GM19099 (cell line): ENCODE data around the gene GALNT16.

ENCODE experiments used
- POLR2A ChIP-seq: IDR thresholded peaks from 3 replicates; pipeline ENCODE4 v1.6.1; 2011; ENCODE audit warnings: low read depth; ENCODE audit not compliant: insufficient read length; ENCODE audit errors: extremely low read depth

The GALNT16 gene

DNA sequence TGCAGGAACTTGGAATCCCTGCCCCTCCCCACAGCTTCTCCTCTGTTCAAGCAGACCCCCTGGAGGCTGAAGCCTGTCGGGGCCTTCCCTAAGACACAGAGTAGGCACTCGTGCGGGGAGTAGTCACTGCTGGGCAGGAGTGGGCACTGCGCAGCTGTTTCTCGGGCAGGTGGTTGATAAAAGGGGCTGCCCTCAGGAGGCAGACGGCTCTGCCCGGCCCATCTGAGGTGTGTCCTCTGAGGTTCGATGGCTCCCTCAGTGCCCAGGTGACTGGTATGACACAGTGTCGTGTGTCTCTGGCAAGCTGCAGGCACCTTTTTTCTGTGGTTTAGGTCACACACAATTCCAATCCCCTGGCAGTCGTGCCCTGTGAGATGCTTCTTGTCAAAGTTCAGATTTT, 10.1 kb downstream of the GALNT16 start:
- TF ChIP-seq POLR2A = no peak

GRCh38 chr14:69270795-69271708, 11.1 kb downstream of the GALNT16 start:
- no peak for TF ChIP-seq POLR2A

GRCh38 chr14:69274321-69274720, 14.4 kb downstream of the GALNT16 start:
- no peak for TF ChIP-seq POLR2A

- TF ChIP-seq POLR2A = no peak
These were observed 15.4 kb downstream of the GALNT16 start for GRCh38 chr14:69275331-69275730.

DNA sequence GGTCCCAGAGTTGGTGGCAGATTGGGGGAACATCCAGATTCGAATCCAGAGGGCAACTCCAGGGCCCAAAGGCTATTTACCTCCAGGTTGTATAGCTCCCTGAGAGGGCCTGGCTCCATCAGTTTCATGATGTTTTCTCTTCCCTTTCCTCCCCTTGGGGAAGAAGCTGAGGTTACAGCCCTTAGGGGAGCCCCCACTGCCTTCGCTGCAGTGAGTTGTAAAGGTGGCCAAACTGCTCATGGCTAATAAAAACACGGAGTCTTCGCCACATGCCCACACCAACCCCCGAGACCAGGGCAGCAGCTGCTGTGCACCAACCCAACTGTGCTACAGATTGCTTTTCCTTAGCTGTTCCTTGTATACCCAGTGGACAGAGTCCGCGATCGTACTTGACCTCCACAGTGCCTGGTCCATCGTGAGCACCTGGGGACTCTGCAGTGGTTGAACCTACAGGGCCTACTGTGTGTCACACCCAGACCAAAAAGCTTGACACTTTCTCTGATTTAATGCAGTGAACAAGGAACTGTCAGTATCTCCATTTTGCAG, 20.9 kb downstream of the GALNT16 start:
- TF ChIP-seq POLR2A = no peak

DNA sequence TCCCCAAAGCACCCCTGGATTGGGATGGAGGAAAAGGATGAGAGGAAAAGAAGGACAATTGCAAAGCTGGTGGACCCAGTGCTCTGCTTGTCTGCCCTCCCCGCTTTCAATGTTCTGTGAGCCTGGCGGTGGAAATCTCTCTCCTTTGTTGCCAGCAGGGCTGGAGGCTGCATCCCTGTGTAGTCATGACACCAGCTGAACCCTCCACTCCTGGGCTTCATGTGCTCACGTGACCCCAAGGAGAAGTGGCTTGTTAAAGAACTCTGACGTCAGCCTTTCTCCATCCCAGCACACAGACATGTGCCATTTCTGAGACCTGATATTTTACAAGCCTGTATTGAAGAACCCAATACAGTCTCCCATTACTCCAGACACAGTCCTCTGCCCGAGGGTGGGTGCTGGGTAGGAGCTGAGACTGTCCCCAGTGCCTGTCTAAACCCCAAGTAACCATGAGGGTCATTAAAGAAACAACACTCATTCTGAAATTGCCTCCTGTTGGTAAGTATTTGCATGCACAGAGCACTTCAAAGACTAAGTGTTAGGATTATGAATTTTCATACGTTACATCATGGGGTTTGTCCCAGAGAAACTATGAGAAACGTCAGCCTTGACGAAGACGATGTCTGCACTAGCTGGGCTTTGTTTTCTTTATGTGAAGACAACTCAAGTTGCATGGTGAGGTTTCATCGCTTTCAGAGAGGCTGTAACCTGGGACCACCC, 21.7 kb downstream of the GALNT16 start:
- TF ChIP-seq POLR2A = no peak

- TF ChIP-seq POLR2A = no peak
These were observed 22.5 kb downstream of the GALNT16 start for GRCh38 chr14:69282448-69282847.

DNA sequence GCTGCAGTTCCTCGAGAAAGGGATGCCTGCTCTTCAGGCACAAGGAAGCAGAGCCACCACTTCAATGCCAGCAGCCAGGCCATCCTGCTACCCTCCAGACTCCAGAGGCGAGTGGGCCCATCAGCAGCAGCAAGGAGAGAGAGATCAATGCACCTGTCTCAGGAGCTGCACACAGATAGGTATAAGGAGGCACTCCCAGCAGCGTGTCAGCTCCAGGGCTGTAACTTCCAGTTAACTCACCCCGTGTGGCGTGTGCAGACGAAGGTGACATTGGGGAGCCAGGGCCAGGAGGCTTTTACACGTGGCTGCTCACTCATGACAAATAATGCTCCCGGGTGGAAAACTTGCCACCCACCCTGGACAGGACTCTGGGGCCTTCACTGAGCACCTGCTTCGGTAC, 24.2 kb downstream of the GALNT16 start:
- TF ChIP-seq POLR2A = no peak

- TF ChIP-seq POLR2A = no peak
These were observed 25.8 kb downstream of the GALNT16 start for GRCh38 chr14:69285661-69286255.

GRCh38 chr14:69287098-69288010, 27.4 kb downstream of the GALNT16 start:
- TF ChIP-seq POLR2A = no peak

- TF ChIP-seq POLR2A = no peak
These were observed 28.2 kb downstream of the GALNT16 start for GRCh38 chr14:69288011-69288771.

GRCh38 chr14:69288956-69289705, 29.2 kb downstream of the GALNT16 start:
- TF ChIP-seq POLR2A = no peak

DNA sequence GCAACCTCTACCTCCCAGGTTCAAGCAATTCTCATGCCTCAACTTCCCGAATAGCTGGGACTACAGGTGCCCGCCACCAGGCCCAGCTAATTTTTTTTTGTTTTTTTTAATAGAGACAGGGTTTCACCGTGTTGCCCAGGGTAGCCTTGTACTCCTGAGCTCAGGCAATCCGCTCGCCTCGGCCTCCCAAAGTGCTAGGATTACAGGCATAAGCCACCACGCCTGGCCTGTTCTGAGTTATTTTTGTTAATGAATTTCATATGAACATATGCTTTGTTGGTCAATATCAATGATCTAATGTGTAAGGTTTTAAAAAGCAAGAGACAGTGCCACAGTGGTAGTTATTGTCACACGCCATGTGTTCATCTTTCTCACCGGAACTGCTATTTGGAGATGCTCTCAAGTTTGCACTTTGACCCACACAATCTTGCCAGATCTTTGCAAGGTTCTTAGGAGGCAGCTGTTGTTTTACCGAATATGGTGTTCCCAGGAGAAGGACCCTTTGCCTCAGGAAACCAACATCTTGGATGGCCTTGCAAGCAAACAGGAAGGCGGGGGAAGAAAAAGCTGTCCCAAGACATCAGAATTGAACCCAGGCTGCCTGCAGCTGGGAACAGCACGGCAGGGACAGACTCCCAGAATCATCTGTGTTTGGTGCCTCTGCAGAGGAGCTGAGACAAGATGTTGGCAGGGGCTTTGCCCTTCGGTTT, 30.0 kb downstream of the GALNT16 start:
- TF ChIP-seq POLR2A = no peak

GRCh38 chr14:69291396-69291795, 31.4 kb downstream of the GALNT16 start:
- TF ChIP-seq POLR2A = no peak
